Measurements from ENCODE around the gene PCDH9.

PCDH9 gene

DNA sequence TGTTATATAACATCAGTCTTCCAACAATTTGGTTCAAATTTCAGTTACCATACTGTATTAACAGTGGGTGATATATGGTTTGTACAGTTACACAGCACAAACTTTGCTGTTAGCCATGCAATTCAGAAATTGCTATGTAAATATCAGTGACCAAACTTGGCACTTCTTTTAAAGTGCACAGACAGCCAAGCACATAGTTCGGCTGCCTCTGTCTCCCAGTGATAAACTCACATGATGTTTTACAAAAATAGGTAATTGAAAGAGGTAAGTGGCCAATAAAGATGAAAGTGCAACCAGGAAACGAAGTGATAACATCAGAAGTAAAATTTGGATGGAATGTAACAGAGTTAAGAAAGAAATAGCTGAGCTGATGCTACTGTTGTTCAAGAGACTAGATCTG, 143.9 kb downstream of the PCDH9 start:
- TF ChIP-seq CTCF (IDR thresholded peaks at IDR 0.05; ENCODE audit: extremely low read depth, missing control alignments) = no peak

GRCh38 chr13:67084066-67084465, 146.1 kb downstream of the PCDH9 start:
- DNase-seq (ENCODE audit: low spot score) = no peak
- TF ChIP-seq CTCF (IDR thresholded peaks at IDR 0.05; ENCODE audit: extremely low read depth, missing control alignments) = no peak

More for the DNA sequence above, 143.9 kb downstream of the PCDH9 start:
- DNase-seq (ENCODE audit: low spot score) = no peak

- no peak for DNase-seq (ENCODE audit: low spot score)
- no peak for TF ChIP-seq CTCF (IDR thresholded peaks at IDR 0.05; ENCODE audit: extremely low read depth, missing control alignments)
Observed at GRCh38 chr13:67083519-67083918, 146.6 kb downstream of the PCDH9 start.

DNA sequence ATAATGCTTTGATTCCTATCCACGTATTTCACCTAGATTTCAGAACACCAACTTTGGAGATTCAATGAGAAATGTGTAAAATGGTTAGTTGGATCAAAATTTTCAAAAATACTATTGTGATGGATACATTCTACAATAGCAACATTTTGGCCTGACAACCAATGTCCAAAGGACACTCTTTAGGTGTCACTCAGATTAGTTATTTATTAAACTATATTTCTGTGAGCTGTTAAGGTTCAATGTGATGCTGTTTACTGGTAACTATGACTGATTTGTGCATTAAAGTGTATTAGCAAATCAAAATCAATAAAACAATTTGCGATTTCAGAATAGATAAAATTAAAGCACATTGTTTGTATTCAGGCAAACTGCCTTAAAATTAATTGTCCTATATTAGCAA, 149.8 kb downstream of the PCDH9 start:
- no peak for DNase-seq (ENCODE audit: low spot score)
- no peak for TF ChIP-seq CTCF (IDR thresholded peaks at IDR 0.05; ENCODE audit: extremely low read depth, missing control alignments)

GRCh38 chr13:67078062-67078461, 152.1 kb downstream of the PCDH9 start:
- TF ChIP-seq CTCF (IDR thresholded peaks at IDR 0.05; ENCODE audit: extremely low read depth, missing control alignments) = no peak
- DNase-seq (ENCODE audit: low spot score) = no peak

- TF ChIP-seq CTCF (IDR thresholded peaks at IDR 0.05; ENCODE audit: extremely low read depth, missing control alignments) = no peak
- DNase-seq (ENCODE audit: low spot score) = no peak
Observed at GRCh38 chr13:67077132-67077531, 153.0 kb downstream of the PCDH9 start.

GRCh38 chr13:67076378-67076777, 153.8 kb downstream of the PCDH9 start:
- DNase-seq (ENCODE audit: low spot score) = no peak
- TF ChIP-seq CTCF (IDR thresholded peaks at IDR 0.05; ENCODE audit: extremely low read depth, missing control alignments) = no peak

Measured in GM20000 (cell line).